H9 (cell line): Measurements from ENCODE around the gene UQCC2. TPM values are rescaled to one million over a fixed set of nuclear protein-coding genes. Genes with fewer than 3 reads are reported as not detected.

ENCODE experiments used
- DNase-seq: peaks from one replicate; pipeline ENCODE4 v3.0.0-alpha.2; 2017
- H2AFZ ChIP-seq: one replicate; pipeline ENCODE4 v1.6.1; 2013; ENCODE audit warnings: mild to moderate bottlenecking, low read length, control low read depth, moderate library complexity
- H2AK5ac ChIP-seq: 2 replicates; pipeline ENCODE4 v1.6.1; 2013; ENCODE audit warnings: low read length, control low read depth, mixed read lengths; ENCODE audit not compliant: insufficient read length
- H2BK120ac ChIP-seq: one replicate; pipeline ENCODE4 v1.6.1; 2013; ENCODE audit warnings: low read depth, mild to moderate bottlenecking, low read length, control low read depth, inconsistent platforms; ENCODE audit not compliant: poor library complexity, severe bottlenecking
- H2BK12ac ChIP-seq: 2 replicates; pipeline ENCODE4 v1.6.1; 2013; ENCODE audit warnings: low read length, control low read depth, mixed read lengths, low read depth; ENCODE audit not compliant: insufficient read length
- H2BK15ac ChIP-seq: 2 replicates; pipeline ENCODE4 v1.6.1; 2013; ENCODE audit warnings: low read depth, low read length, control low read depth
- H2BK20ac ChIP-seq: one replicate; pipeline ENCODE4 v1.6.1; 2013; ENCODE audit warnings: low read depth, mild to moderate bottlenecking, low read length, control low read depth, inconsistent platforms; ENCODE audit not compliant: poor library complexity, severe bottlenecking
- H2BK5ac ChIP-seq: 2 replicates; pipeline ENCODE4 v1.6.1; 2013; ENCODE audit warnings: low read length, control low read depth, mixed read lengths; ENCODE audit not compliant: insufficient read length
- H3K14ac ChIP-seq: 2 replicates; pipeline ENCODE4 v1.6.1; 2013; ENCODE audit warnings: low read length, control low read depth; ENCODE audit not compliant: insufficient read depth
- H3K18ac ChIP-seq: 2 replicates; pipeline ENCODE4 v1.6.1; 2013; ENCODE audit warnings: low read depth, mild to moderate bottlenecking, mixed read lengths, low read length, control low read depth; ENCODE audit not compliant: insufficient read length
- H3K23ac ChIP-seq: 2 replicates; pipeline ENCODE4 v1.6.1; 2013; ENCODE audit warnings: low read length, control low read depth, mixed read lengths, low read depth; ENCODE audit not compliant: insufficient read length
- H3K23me2 ChIP-seq: 2 replicates; pipeline ENCODE4 v1.6.1; 2013; ENCODE audit warnings: low read depth, mild to moderate bottlenecking, mixed read lengths, low read length, control low read depth; ENCODE audit not compliant: insufficient read length, poor library complexity, severe bottlenecking
- H3K27ac ChIP-seq: 2 replicates; pipeline ENCODE4 v1.5.1; 2013; ENCODE audit warnings: low read length, control low read depth, mixed read lengths, low read depth; ENCODE audit not compliant: insufficient read length
- H3K27me3 ChIP-seq: 2 replicates; pipeline ENCODE4 v1.6.1; 2013; ENCODE audit warnings: low read length, control low read depth, inconsistent platforms; ENCODE audit not compliant: insufficient read depth
- H3K4ac ChIP-seq: 2 replicates; pipeline ENCODE4 v1.6.1; 2013; ENCODE audit warnings: low read depth, mild to moderate bottlenecking, control low read depth, inconsistent platforms, low read length, moderate library complexity
- H3K4me1 ChIP-seq: 2 replicates; pipeline ENCODE4 v1.6.1; 2013; ENCODE audit warnings: low read length, control low read depth, inconsistent platforms; ENCODE audit not compliant: insufficient read depth
- H3K4me2 ChIP-seq: 2 replicates; pipeline ENCODE4 v1.6.1; 2013; ENCODE audit warnings: low read length, control low read depth, mixed read lengths; ENCODE audit not compliant: insufficient read length, insufficient read depth
- H3K56ac ChIP-seq: 2 replicates; pipeline ENCODE4 v1.6.1; 2013; ENCODE audit warnings: low read depth, mild to moderate bottlenecking, mixed read lengths, low read length, control low read depth; ENCODE audit not compliant: insufficient read length
- H3K79me1 ChIP-seq: 2 replicates; pipeline ENCODE4 v1.6.1; 2013; ENCODE audit warnings: low read depth, mild to moderate bottlenecking, moderate library complexity, low read length, control low read depth, inconsistent platforms; ENCODE audit not compliant: insufficient read depth, poor library complexity, severe bottlenecking
- H3K79me2 ChIP-seq: 2 replicates; pipeline ENCODE4 v1.6.1; 2013; ENCODE audit warnings: low read length, control low read depth, inconsistent platforms; ENCODE audit not compliant: insufficient read depth
- H3K9ac ChIP-seq: 2 replicates; pipeline ENCODE4 v1.6.1; 2013; ENCODE audit warnings: low read length, control low read depth, mixed read lengths; ENCODE audit not compliant: insufficient read length; ENCODE audit errors: extremely low read depth
- H3K9me3 ChIP-seq: one replicate; pipeline ENCODE4 v1.6.1; 2013; ENCODE audit warnings: low read depth, low read length, inconsistent platforms; ENCODE audit not compliant: control insufficient read depth
- H3T11ph ChIP-seq: one replicate; pipeline ENCODE4 v1.6.1; 2013; ENCODE audit warnings: mild to moderate bottlenecking, low read length, control low read depth, inconsistent platforms
- H4K20me1 ChIP-seq: one replicate; pipeline ENCODE4 v1.6.1; 2013; ENCODE audit not compliant: control insufficient read depth, insufficient read length, insufficient read depth
- H4K5ac ChIP-seq: 2 replicates; pipeline ENCODE4 v1.6.1; 2013; ENCODE audit warnings: low read depth, mild to moderate bottlenecking, mixed read lengths, low read length, control low read depth; ENCODE audit not compliant: insufficient read length
- H4K8ac ChIP-seq: replicated peaks from 2 replicates; pipeline ENCODE4 v1.6.1; 2013; ENCODE audit warnings: low read length, control low read depth, mixed read lengths, low read depth; ENCODE audit not compliant: insufficient read length
- H4K91ac ChIP-seq: 2 replicates; pipeline ENCODE4 v1.6.1; 2013; ENCODE audit warnings: low read depth, mild to moderate bottlenecking, moderate library complexity, mixed read lengths, low read length, control low read depth; ENCODE audit not compliant: insufficient read length
- H3K27ac Mint-ChIP-seq, 3 experiments: 2 replicates in 2 of 3; 3 replicates in 1 of 3; pipeline ENCODE4 v1.8.0; 2020 to 2021; ENCODE audit warnings: mixed read lengths in 3 of 3, mild to moderate bottlenecking in 1 of 3, moderate library complexity in 1 of 3
- H3K27me3 Mint-ChIP-seq: 2 replicates; pipeline ENCODE4 v1.8.0; 2021; ENCODE audit warnings: low read depth, mild to moderate bottlenecking, moderate library complexity, mixed read lengths
- H3K36me3 Mint-ChIP-seq, 3 experiments: 2 replicates in 2 of 3; 3 replicates in 1 of 3; pipeline ENCODE4 v1.8.0; 2020 to 2021; ENCODE audit warnings: low read depth in 3 of 3, mixed read lengths in 3 of 3; ENCODE audit not compliant: insufficient read depth in 1 of 3
- H3K4me1 Mint-ChIP-seq, 2 experiments: 2 replicates each; pipeline ENCODE4 v1.8.0; 2020; ENCODE audit warnings: mixed read lengths in 2 of 2
- H3K4me3 Mint-ChIP-seq, 2 experiments: 2 replicates in 1 of 2; 3 replicates in 1 of 2; pipeline ENCODE4 v1.8.0; 2020 to 2021; ENCODE audit warnings: mild to moderate bottlenecking in 2 of 2, mixed read lengths in 2 of 2, moderate library complexity in 1 of 2
- H3K9me3 Mint-ChIP-seq, 2 experiments: 2 replicates in 1 of 2; 3 replicates in 1 of 2; pipeline ENCODE4 v1.8.0; 2020; ENCODE audit warnings: mild to moderate bottlenecking in 2 of 2, mixed read lengths in 2 of 2, moderate library complexity in 1 of 2
- CTCF ChIP-seq: fragments of 200-600 bp; sonication (generic); conservative IDR thresholded peaks from 3 replicates; pipeline ENCODE4 v1.8.0; 2021; ENCODE audit warnings: antibody characterized with exemption, mild to moderate bottlenecking
- WGBS: extraction: QIAGEN DNeasy Blood & Tissue Kit; methylation state at CpG from one replicate; pipeline ENCODE4 v1.1.7; 2013; ENCODE audit warnings: missing lambda C conversion rate, low lambda C conversion rate, mixed read lengths; ENCODE audit not compliant: insufficient read length; ENCODE audit errors: extremely low coverage; 5-methylcytosine and 5-hydroxymethylcytosine counted together
- total RNA-seq: library from RNA; stranded (reverse); gene quantifications from 2 replicates; pipeline ENCODE4 v1.2.1, GENCODE V29; 2021

The UQCC2 gene
- total RNA-seq, 1 experiment from 2014 or later, result 140 TPM

GRCh38 chr6:33710296-33711121, 991 bp downstream of the UQCC2 start:
- 100% methylated on average over 3 of the region's 15 CpGs for WGBS
- Mint-ChIP-seq H3K27ac (peak overlapping the region in 1 of 3 experiments; percentile 100; a peak in 3 of 7 replicates), H3K4me1 (peaks cover 37 to 49% of the 10 kb centered on the region in 2 experiments), H3K9me3 (no peaks in the 10 kb centered on the region), H3K36me3 (peaks cover 22 to 49% (median 43%) of the 10 kb centered on the region in 3 experiments; a peak in 6 of 7 replicates), H3K27me3 (no peaks in the 10 kb centered on the region; the same call in none of the 2 replicates), H3K4me3 (peak overlapping the region; percentile 89 to 92)
- Histone ChIP-seq H3K4me2 (peak overlapping the region; percentile 57), H3K14ac (no peak overlapping the region), H4K5ac (no peak overlapping the region), H3K23ac (no peak overlapping the region), H4K20me1 (no peaks in the 10 kb centered on the region), H3K4ac (no peak overlapping the region), H2BK15ac (no peak overlapping the region), H3K9ac (peak overlapping the region; percentile 92), H3K4me1 (peaks cover 10% of the 10 kb centered on the region; the same call in 1 of the 2 replicates), H2BK120ac (no peak overlapping the region), H3K23me2 (peaks cover 5% of the 10 kb centered on the region), H2BK20ac (no peak overlapping the region), H4K91ac (no peak overlapping the region), H3K18ac (no peak overlapping the region), H3K9me3 (no peaks in the 10 kb centered on the region), H3K79me1 (peaks cover 7% of the 10 kb centered on the region), H3K27me3 (no peaks in the 10 kb centered on the region), H3T11ph (no peak overlapping the region), H2AK5ac (no peak overlapping the region), H2AFZ (no peak overlapping the region), H2BK5ac (no peak overlapping the region), H3K79me2 (peaks cover 2% of the 10 kb centered on the region; the same call in 1 of the 2 replicates), H2BK12ac (no peak overlapping the region), H3K56ac (no peak overlapping the region), H4K8ac (no peak overlapping the region), H3K27ac (no peak overlapping the region)
- no peak for TF ChIP-seq CTCF
- DNase-seq, result no peak
